Breast epithelium (tissue), 3 donors: Measurements from ENCODE around the gene SIM2.

Experiments
- POLR2AphosphoS5 ChIP-seq, 3 donors: sonication (generic); formaldehyde crosslinking; IDR thresholded peaks; one replicate each; pipeline ENCODE4 v1.6.1; 2017; ENCODE audit warnings: antibody characterized with exemption in 3 of 3
- TF ChIP-seq, protein P1 (sequence below), 3 donors: fragments of 450-650 bp; IDR thresholded peaks; one replicate each; pipeline ENCODE4 v1.5.1; 2016 to 2017; ENCODE audit warnings: antibody characterized with exemption in 3 of 3, mild to moderate bottlenecking in 3 of 3, moderate library complexity in 3 of 3

DNA sequence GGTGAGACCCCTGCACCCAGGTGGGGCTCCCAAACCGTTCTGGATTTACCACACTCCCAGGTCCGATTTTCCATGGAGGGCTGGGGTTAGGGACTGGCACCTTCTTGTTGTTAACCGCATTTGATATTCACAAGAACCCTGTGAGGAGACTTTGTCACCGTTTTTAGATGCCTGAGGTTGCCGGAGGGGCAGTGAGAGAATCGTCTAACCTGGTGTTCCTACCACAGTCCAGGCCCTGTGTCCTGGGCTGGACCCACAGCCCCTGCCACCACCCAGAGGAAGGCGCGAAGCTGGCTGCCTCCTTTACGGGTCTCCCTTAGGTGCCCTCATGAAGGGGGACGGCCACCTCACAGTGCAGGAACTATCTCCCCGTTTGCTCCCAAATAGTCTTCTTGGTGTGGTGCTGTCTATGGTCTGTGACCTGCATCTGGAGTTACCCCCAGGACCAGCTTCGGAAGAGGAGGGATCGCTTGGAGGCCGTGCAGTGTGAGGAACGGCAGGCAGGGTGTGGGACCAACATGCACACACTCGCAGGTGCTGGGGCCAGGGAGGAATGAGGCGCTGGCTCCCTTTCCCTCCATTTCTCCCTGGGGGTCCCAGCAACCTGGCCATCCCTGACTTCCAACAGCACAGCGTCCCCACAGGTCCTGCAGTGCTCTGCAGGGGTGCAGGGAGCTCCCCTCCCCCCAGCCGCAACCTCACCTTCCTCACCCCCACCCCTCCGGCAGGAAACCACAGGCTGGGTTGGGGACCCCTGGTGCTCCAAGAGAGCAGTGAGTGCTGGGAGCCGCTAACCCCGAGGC is 7.0 kb downstream of the SIM2 start:
- TF ChIP-seq, protein P1, sequence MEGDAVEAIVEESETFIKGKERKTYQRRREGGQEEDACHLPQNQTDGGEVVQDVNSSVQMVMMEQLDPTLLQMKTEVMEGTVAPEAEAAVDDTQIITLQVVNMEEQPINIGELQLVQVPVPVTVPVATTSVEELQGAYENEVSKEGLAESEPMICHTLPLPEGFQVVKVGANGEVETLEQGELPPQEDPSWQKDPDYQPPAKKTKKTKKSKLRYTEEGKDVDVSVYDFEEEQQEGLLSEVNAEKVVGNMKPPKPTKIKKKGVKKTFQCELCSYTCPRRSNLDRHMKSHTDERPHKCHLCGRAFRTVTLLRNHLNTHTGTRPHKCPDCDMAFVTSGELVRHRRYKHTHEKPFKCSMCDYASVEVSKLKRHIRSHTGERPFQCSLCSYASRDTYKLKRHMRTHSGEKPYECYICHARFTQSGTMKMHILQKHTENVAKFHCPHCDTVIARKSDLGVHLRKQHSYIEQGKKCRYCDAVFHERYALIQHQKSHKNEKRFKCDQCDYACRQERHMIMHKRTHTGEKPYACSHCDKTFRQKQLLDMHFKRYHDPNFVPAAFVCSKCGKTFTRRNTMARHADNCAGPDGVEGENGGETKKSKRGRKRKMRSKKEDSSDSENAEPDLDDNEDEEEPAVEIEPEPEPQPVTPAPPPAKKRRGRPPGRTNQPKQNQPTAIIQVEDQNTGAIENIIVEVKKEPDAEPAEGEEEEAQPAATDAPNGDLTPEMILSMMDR (IDR thresholded peaks at IDR 0.05): no peak
- no peak for TF ChIP-seq POLR2AphosphoS5 (IDR thresholded peaks at IDR 0.05)
